KOPT-K1 (cell line): ENCODE data around the gene SBDS.

Experiments used
- H3K27ac ChIP-seq: fragments of 200-600 bp; sonication (generic); 2 replicates; pipeline ENCODE4 v1.5.1; 2016; ENCODE audit warnings: antibody characterized with exemption, mild to moderate bottlenecking, low read depth, low read length; ENCODE audit not compliant: poor library complexity, severe bottlenecking
- H3K36me3 ChIP-seq: fragments of 200-600 bp; sonication (generic); 2 replicates; pipeline ENCODE4 v1.5.1; 2017; ENCODE audit warnings: antibody characterized with exemption, mild to moderate bottlenecking, low read length, moderate library complexity; ENCODE audit not compliant: insufficient read depth
- H3K9me3 ChIP-seq: fragments of 200-600 bp; sonication (generic); 2 replicates; pipeline ENCODE4 v1.5.1; 2017; ENCODE audit warnings: antibody characterized with exemption, low read length, mild to moderate bottlenecking; ENCODE audit not compliant: insufficient read depth, poor library complexity, severe bottlenecking

Gene SBDS

GRCh38 chr7:66967029-66967428 is 28.4 kb downstream of the SBDS start:
- Histone ChIP-seq H3K36me3 (peaks cover 5% of the 10 kb centered on the region; the same call in 1 of the 2 replicates), H3K27ac (no peak overlapping the region), H3K9me3 (no peaks in the 10 kb centered on the region)

DNA sequence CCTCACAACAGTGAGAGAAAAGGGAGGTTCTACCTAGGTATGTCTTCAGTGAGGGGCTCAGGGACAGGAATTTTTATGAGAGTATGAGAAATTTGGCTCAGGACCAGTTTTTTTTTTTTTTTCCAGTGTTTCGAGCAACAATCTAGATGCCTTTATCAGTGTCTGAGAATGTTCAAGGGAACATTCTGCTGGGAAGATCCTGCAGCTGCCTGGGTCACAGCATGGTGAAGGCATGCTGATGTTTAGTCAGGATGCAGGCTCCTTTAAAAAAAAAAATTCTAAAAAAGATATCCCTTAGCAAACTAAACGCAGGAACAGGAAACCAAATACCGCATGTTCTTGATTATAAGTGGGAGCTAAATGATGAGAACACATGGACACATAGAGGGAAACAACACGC is 31.0 kb downstream of the SBDS start:
- Histone ChIP-seq H3K9me3 (no peaks in the 10 kb centered on the region), H3K27ac (no peak overlapping the region), H3K36me3 (peaks cover 20% of the 10 kb centered on the region)

GRCh38 chr7:66961096-66961495 is 34.3 kb downstream of the SBDS start:
- Histone ChIP-seq H3K36me3 (peaks cover 53% of the 10 kb centered on the region), H3K27ac (no peak overlapping the region), H3K9me3 (no peaks in the 10 kb centered on the region)

GRCh38 chr7:66960192-66960591 is 35.2 kb downstream of the SBDS start:
- peaks cover 62% of the 10 kb centered on the region for H3K36me3 ChIP-seq
- no peaks in the 10 kb centered on the region for H3K9me3 ChIP-seq

GRCh38 chr7:66958538-66959350 is 36.6 kb downstream of the SBDS start:
- H3K27ac ChIP-seq = no peak overlapping the region
- H3K9me3 ChIP-seq = no peaks in the 10 kb centered on the region
- peaks cover 77% of the 10 kb centered on the region for H3K36me3 ChIP-seq

More at GRCh38 chr7:66960192-66960591, 35.2 kb downstream of the SBDS start:
- no peak overlapping the region for H3K27ac ChIP-seq

DNA sequence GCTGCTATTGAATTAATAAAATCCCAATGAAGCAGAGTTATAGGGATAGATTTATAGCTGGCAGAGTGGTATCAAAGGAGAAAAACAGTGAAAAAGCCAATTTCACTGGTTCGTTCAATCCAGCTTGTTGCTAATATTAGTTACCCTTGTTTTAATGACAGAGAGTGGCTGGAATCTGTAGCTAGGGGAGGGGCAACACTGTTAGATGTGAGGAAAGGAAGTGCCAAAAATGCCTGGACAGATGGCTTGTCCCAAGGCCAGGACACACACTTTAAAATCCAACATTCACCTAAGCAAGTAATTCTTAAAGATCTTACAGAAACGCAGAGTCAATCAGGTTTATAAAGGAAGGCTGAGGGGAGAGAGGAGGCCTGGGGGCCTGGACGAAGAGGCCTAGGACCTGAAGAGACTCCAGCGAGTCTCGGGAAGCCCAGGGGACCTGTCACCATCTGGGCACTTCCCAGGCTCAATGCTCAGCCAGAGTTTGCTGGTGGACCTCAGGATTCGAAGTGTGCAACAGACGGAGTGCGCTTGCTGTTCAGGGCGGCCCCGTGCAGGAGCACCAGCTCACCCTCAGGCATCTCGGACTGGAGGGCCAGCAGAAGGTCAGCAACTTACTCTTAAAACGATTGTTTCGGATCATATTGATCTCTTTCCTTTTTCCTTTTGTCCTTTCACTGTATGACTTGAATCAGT is 37.6 kb downstream of the SBDS start:
- no peak overlapping the region for H3K27ac ChIP-seq
- peaks cover 83% of the 10 kb centered on the region for H3K36me3 ChIP-seq

GRCh38 chr7:66953044-66953427 is 42.4 kb downstream of the SBDS start:
- Histone ChIP-seq H3K27ac (no peak overlapping the region), H3K36me3 (peaks cover 100% of the 10 kb centered on the region)

More for the DNA sequence above, 37.6 kb downstream of the SBDS start:
- no peaks in the 10 kb centered on the region for H3K9me3 ChIP-seq

GRCh38 chr7:66952343-66953043 is 42.9 kb downstream of the SBDS start:
- Histone ChIP-seq H3K27ac (no peak overlapping the region), H3K9me3 (no peaks in the 10 kb centered on the region), H3K36me3 (peaks cover 100% of the 10 kb centered on the region)

More at GRCh38 chr7:66953044-66953427, 42.4 kb downstream of the SBDS start:
- no peaks in the 10 kb centered on the region for H3K9me3 ChIP-seq

GRCh38 chr7:66950763-66951162 is 44.6 kb downstream of the SBDS start:
- no peaks in the 10 kb centered on the region for H3K9me3 ChIP-seq
- H3K27ac ChIP-seq = no peak overlapping the region
- H3K36me3 ChIP-seq = peaks cover 99% of the 10 kb centered on the region

- no peaks in the 10 kb centered on the region for H3K9me3 ChIP-seq
- peaks cover 99% of the 10 kb centered on the region for H3K36me3 ChIP-seq
- H3K27ac ChIP-seq = no peak overlapping the region
Observed at GRCh38 chr7:66950311-66950710, 45.1 kb downstream of the SBDS start.

DNA sequence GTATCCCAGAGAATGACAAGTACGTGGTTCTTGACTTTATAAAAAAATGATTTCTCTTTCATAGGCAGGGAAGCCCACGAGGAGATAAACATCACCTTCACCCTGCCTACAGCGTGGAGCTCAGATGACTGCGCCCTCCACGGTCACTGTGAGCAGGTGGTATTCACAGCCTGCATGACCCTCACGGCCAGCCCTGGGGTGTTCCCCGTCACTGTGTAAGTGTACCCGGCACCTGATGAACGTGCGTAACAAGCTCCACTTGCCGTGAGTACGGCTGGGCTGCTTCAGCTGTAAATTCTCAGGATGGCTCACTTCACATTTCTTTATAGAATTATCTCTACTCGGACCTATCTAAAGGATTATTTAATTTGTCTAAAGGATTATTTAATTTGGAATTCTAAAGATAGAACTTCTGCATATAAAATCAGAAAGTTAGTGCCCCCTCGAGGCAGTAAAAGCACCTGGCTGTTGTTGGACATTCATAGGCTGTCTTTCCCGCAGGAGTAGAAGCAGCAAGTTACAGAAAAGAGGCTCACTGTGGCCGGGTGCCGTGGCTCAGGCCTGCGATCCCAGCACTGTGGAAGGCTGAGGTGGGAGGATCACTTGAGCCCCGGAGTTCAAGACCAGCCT is 46.8 kb downstream of the SBDS start:
- H3K27ac ChIP-seq = no peak overlapping the region
- H3K36me3 ChIP-seq = peaks cover 99% of the 10 kb centered on the region

GRCh38 chr7:66946545-66946944 is 48.8 kb downstream of the SBDS start:
- no peak overlapping the region for H3K27ac ChIP-seq
- no peaks in the 10 kb centered on the region for H3K9me3 ChIP-seq
- H3K36me3 ChIP-seq = peaks cover 99% of the 10 kb centered on the region

More for the DNA sequence above, 46.8 kb downstream of the SBDS start:
- no peaks in the 10 kb centered on the region for H3K9me3 ChIP-seq

DNA sequence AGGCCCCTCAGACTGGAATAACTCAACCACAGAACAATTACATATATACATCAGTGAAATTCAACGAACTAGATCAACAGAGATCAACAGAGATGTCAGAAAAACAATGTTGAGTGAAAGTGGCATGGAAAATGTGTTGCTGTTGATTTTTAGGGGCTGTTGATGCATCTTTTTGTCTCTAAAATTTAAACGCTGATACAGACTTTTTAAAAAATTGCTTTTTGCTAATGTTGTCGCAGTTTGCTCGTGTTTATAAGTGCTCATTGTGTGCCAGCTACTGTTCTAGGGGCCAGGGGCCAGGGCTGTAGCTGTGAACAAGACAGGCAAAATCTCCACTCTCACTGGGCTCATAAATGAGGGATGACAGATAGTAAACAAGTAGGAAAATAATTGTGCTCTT is 56.1 kb downstream of the SBDS start:
- Histone ChIP-seq H3K9me3 (peaks cover 5% of the 10 kb centered on the region), H3K36me3 (peaks cover 82% of the 10 kb centered on the region), H3K27ac (no peak overlapping the region)

DNA sequence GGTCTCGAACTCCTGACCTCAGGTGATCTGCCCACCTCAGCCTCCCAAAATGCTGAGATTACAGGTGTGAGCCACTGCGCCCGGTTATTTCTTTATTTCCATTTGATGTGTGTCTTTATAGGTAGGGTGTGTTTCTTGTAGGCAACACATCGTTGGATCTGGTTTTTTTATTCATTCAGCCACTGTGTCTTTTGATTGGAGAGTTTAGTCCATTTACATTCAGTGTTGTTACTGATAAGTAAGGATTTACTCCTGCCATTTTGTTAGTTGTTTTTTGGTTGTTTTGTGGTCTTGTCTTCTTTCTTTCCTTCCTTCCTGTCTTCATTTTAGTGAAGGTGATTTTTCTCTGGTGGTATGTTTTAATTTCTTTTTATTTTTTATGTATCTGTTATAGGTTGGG is 57.4 kb downstream of the SBDS start:
- Histone ChIP-seq H3K36me3 (peaks cover 77% of the 10 kb centered on the region), H3K9me3 (peaks cover 5% of the 10 kb centered on the region)

More for the DNA sequence above, 57.4 kb downstream of the SBDS start:
- no peak overlapping the region for H3K27ac ChIP-seq
